AG04450 (cell line): ENCODE results near the gene SGK1. TPM values are rescaled to one million over a fixed set of nuclear protein-coding genes. Genes with fewer than 3 reads are reported as not detected.

Experiments used
- CTCF ChIA-PET: fragments of 300-600, 350-600 bp; formaldehyde crosslinking; extraction: SDS; loops from one replicate; lab custom pipeline; 2022; ENCODE audit warnings: antibody characterized with exemption, inconsistent platforms; lab: Charles Lee
- POLR2A ChIA-PET: fragments of 350-600 bp; formaldehyde crosslinking; extraction: SDS; loops from one replicate; lab custom pipeline; 2021; ENCODE audit warnings: antibody characterized with exemption, inconsistent platforms; lab: Yijun Ruan, JAX
- DNase-seq: peaks from one replicate; pipeline ENCODE4 v3.0.0-alpha.2; 2011; ENCODE audit warnings: low read depth, low spot score
- H3K27ac ChIP-seq: one replicate; pipeline ENCODE4 v1.5.1; 2012; ENCODE audit warnings: low read depth, low read length, control low read depth
- H3K27me3 ChIP-seq: one replicate; pipeline ENCODE4 v1.6.0; 2012; ENCODE audit warnings: low read length; ENCODE audit not compliant: control insufficient read depth, insufficient read depth
- H3K4me3 ChIP-seq: 2 replicates; pipeline ENCODE4 v1.5.1; 2011; ENCODE audit warnings: mild to moderate bottlenecking, low read depth, low read length, control low read depth
- H3K9me3 ChIP-seq: 2 replicates; pipeline ENCODE4 v1.5.1; 2012; ENCODE audit warnings: low read length; ENCODE audit not compliant: control insufficient read depth, insufficient read depth
- polyA plus RNA-seq: library from polyadenylated mRNA; depleted of rRNA; stranded (reverse); fragments of >200 nt; gene quantifications from 2 replicates; pipeline ENCODE4 v1.2.3, GENCODE V29; 2011
- TF ChIP-seq, protein P1 (sequence below): IDR thresholded peaks from 2 replicates; pipeline ENCODE4 v1.5.1; 2011; ENCODE audit warnings: low read depth, low read length, control low read depth, inconsistent platforms

Gene SGK1
- polyA plus RNA-seq, 1 experiment, result 120 TPM

DNA sequence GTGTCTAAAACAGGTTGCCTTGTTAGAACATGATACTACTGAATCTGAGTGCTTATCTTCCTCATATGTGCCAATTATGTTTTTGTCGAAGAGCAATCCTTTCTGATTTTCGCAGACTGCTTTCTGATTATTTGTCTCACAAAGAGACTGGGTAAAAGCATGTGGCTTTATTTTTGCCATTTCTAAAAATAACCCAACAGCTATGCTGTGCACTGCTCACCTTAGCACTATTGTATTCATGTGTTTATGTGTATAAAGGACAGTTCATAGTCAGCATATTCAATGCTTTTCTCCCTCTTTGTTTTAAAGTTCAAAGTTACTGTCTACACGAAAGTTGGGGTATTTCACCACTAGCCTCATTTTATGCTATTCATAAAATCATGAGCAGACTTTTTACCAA lies 127.0 kb downstream of the SGK1 start:
- Histone ChIP-seq H3K9me3 (no peaks in the 10 kb centered on the region), H3K27ac (no peak overlapping the region), H3K4me3 (no peak overlapping the region), H3K27me3 (no peaks in the 10 kb centered on the region)
- DNase-seq, result no peak
- TF ChIP-seq, protein P1, sequence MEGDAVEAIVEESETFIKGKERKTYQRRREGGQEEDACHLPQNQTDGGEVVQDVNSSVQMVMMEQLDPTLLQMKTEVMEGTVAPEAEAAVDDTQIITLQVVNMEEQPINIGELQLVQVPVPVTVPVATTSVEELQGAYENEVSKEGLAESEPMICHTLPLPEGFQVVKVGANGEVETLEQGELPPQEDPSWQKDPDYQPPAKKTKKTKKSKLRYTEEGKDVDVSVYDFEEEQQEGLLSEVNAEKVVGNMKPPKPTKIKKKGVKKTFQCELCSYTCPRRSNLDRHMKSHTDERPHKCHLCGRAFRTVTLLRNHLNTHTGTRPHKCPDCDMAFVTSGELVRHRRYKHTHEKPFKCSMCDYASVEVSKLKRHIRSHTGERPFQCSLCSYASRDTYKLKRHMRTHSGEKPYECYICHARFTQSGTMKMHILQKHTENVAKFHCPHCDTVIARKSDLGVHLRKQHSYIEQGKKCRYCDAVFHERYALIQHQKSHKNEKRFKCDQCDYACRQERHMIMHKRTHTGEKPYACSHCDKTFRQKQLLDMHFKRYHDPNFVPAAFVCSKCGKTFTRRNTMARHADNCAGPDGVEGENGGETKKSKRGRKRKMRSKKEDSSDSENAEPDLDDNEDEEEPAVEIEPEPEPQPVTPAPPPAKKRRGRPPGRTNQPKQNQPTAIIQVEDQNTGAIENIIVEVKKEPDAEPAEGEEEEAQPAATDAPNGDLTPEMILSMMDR, result no peak
- ChIA-PET CTCF (no interaction called here), POLR2A (no interaction called here)

DNA sequence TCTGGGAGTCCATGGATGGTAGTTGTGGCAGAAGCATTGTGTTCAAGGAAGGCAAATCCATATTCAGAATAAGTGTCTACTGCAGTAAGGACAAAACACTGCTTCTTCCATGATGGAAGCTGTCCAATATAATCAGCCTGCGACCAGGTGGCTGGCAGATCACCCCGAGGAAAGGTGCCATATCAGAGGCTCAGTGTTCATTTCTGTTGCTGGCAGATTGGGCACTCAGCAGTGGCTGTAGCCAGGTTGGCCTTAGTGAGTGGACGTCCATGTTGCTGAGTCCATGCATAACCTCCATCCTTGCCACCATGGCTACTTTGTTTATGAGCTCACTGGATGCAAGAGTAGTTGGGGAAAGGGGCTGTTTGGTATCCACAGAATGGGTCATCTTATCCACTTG lies 130.2 kb downstream of the SGK1 start:
- TF ChIP-seq, protein P1, result no peak
- Histone ChIP-seq H3K27ac (no peak overlapping the region), H3K9me3 (no peaks in the 10 kb centered on the region), H3K4me3 (no peak overlapping the region), H3K27me3 (no peaks in the 10 kb centered on the region)
- CTCF ChIA-PET, result no interaction called here
- DNase-seq, result no peak
- POLR2A ChIA-PET, result no interaction called here

DNA sequence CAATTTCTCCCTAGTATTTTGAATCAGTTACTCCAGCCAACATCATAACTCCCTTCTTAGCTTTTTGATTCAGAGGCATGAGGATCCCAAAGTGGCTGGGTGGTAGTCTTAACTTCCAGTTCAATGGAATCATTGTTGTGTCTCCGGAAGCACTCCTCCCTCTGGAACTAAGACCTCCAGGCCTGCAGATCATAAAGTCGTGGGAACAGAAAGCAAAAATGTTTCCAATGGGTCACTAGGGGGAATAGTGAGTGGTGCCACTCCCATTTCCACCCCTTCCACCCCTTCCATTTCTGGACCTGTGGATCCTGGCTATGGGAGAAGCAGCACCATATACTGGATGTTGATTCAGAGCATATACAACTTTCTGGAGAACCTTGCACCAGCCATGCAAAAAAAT lies 130.8 kb downstream of the SGK1 start:
- Histone ChIP-seq H3K27ac (no peak overlapping the region), H3K4me3 (no peak overlapping the region), H3K9me3 (no peaks in the 10 kb centered on the region), H3K27me3 (no peaks in the 10 kb centered on the region)
- POLR2A ChIA-PET, result no interaction called here
- no peak for DNase-seq
- TF ChIP-seq, protein P1, result no peak
- CTCF ChIA-PET, result no interaction called here

DNA sequence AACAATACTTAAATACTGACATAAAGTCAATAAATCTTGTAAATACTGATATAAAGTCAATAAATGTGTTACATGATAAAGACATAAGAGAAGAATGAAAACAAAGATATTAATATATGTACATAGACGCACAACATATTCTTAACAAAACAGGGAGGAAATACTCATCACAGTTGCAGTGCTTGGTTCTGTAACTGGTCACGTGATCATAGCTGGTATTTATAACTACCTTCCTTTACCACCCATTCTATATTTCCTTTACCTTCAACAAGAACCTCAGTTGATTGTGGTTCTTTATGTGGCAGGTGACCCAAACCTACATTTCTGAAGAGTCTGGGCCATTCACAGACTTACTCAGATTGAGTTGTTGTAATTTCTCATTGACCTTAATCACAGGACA lies 131.6 kb downstream of the SGK1 start:
- H3K9me3 ChIP-seq, result no peaks in the 10 kb centered on the region
- POLR2A ChIA-PET, result no interaction called here

DNA sequence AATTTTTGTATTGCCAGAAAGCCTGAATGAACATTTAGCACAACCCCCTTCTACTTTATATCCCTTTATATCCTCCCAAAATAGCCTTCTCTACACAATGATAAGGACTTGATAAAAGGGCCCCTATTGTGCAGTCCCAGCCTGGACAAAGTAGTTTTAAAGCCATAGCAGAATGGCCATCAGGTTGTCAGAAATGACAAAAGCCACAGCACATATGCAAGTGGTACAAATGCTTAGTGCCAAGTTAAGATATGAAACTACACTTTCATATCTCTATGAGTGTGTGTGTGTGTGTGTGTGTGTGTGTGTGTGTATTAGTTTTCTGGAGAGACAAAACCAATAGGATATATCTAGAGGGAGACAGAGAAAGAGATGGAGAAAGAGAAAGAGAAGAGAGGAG lies 132.6 kb downstream of the SGK1 start:
- no peak for DNase-seq
- ChIA-PET POLR2A (no interaction called here), CTCF (no interaction called here)
- Histone ChIP-seq H3K9me3 (no peaks in the 10 kb centered on the region), H3K27ac (no peak overlapping the region), H3K4me3 (no peak overlapping the region), H3K27me3 (no peaks in the 10 kb centered on the region)
- TF ChIP-seq, protein P1, result no peak

More for the DNA sequence above, 131.6 kb downstream of the SGK1 start:
- Histone ChIP-seq H3K27ac (no peak overlapping the region), H3K27me3 (no peaks in the 10 kb centered on the region), H3K4me3 (no peak overlapping the region)
- TF ChIP-seq, protein P1, result no peak
- CTCF ChIA-PET, result no interaction called here
- no peak for DNase-seq
